A673 (cell line): ENCODE measurements around the gene PRTFDC1. TPM values are rescaled to one million over a fixed set of nuclear protein-coding genes. Genes with fewer than 3 reads are reported as not detected.

Experiments used
- BruUV-seq: library from RNA; stranded (reverse); fragments of 400-500 nt; replicated peaks from 2 replicates; lab custom pipeline; 2021; lab: Mats Ljungman, UMichigan
- CTCF ChIA-PET: fragments of 300-600 bp; sonication (Branson Sonifier 250); formaldehyde crosslinking; loops from one replicate; lab custom pipeline; 2022; ENCODE audit warnings: antibody characterized with exemption; lab: Charles Lee
- POLR2A ChIA-PET: fragments of 300-600 bp; sonication (Branson Sonifier 250); formaldehyde crosslinking; loops from one replicate; lab custom pipeline; 2022; ENCODE audit warnings: antibody characterized with exemption; ENCODE audit not compliant: low non-redundant PET; lab: Charles Lee
- DNase-seq: peaks from one replicate; pipeline ENCODE4 v3.0.0-alpha.2; 2015; ENCODE audit warnings: low spot score
- H3K27ac ChIP-seq: fragments of 200-600 bp; sonication (generic); 2 replicates; pipeline ENCODE4 v1.5.1; 2016; ENCODE audit warnings: mixed run types, low read depth, mild to moderate bottlenecking, mixed read lengths, antibody characterized with exemption, low read length; ENCODE audit not compliant: poor library complexity, severe bottlenecking
- H3K27me3 ChIP-seq: fragments of 200-600 bp; sonication (generic); replicated peaks from 2 replicates; pipeline ENCODE4 v1.6.1; 2017; ENCODE audit warnings: mixed run types, low read depth, mild to moderate bottlenecking, mixed read lengths, antibody characterized with exemption, low read length; ENCODE audit not compliant: insufficient read depth, poor library complexity
- H3K36me3 ChIP-seq: fragments of 200-600 bp; sonication (generic); 2 replicates; pipeline ENCODE4 v1.6.1; 2016; ENCODE audit warnings: mixed run types, mild to moderate bottlenecking, mixed read lengths, antibody characterized with exemption, low read length; ENCODE audit not compliant: insufficient read depth, poor library complexity, severe bottlenecking
- H3K4me1 ChIP-seq: fragments of 200-600 bp; sonication (generic); 2 replicates; pipeline ENCODE4 v1.6.1; 2017; ENCODE audit warnings: mixed run types, mild to moderate bottlenecking, mixed read lengths, antibody characterized with exemption, low read length; ENCODE audit not compliant: insufficient read depth, poor library complexity, severe bottlenecking
- H3K4me3 ChIP-seq: fragments of 200-600 bp; sonication (generic); 2 replicates; pipeline ENCODE4 v1.5.1; 2016; ENCODE audit warnings: low read depth, mixed run types, mild to moderate bottlenecking, mixed read lengths, low read length; ENCODE audit not compliant: poor library complexity, severe bottlenecking
- H3K9me3 ChIP-seq: fragments of 200-600 bp; sonication (generic); 2 replicates; pipeline ENCODE4 v1.6.1; 2016; ENCODE audit warnings: mixed run types, low read depth, mild to moderate bottlenecking, mixed read lengths, antibody characterized with exemption, low read length; ENCODE audit not compliant: poor library complexity, severe bottlenecking
- EZH2 ChIP-seq: fragments of 200-600 bp; sonication (generic); IDR thresholded peaks from 2 replicates; pipeline ENCODE4 v1.6.1; 2017; ENCODE audit warnings: borderline replicate concordance, low read depth, mild to moderate bottlenecking, mixed read lengths, antibody characterized with exemption, low read length; ENCODE audit not compliant: poor library complexity, severe bottlenecking
- intact Hi-C: fragments of 100-400 bp; cut with micrococcal nuclease; formaldehyde crosslinking; loops from one replicate; pipeline ENCODE4 v1.10.0; 2022; ENCODE audit not compliant: unreplicated experiment
- total RNA-seq: library from RNA; stranded (reverse); gene quantifications from 2 replicates; pipeline ENCODE4 v1.2.3, GENCODE V29; 2021
- TF ChIP-seq, protein P1 (sequence below): fragments of 300-800, 200-600 bp; sonication (generic); conservative IDR thresholded peaks from 2 replicates; pipeline ENCODE4 v1.5.1; 2017; ENCODE audit warnings: low read depth, mild to moderate bottlenecking, antibody characterized with exemption, low read length, moderate library complexity, mixed read lengths

The PRTFDC1 gene
- total RNA-seq, 1 experiment from 2014 or later, result 49.8 TPM

DNA sequence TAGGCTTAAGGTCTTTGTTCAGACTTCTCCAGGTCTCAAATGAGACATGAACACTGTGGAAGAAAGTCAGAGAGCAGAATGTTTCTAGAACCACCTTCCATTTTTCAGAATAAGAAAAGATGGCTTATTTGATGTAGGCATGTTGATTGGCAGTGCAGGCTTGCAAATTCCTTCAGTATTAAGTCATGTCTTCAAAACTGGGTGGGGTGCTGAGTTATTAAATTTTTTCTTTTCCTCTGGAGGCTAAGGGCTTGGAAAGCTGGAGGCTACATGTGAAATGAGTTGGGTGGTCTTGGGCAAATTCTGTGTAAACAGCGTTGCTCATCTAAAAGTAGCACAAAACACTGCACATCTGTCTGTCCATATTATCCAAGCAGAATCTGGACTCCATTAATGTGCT lies 62.8 kb downstream of the PRTFDC1 start:
- Histone ChIP-seq H3K27ac (no peak overlapping the region), H3K27me3 (no peaks in the 10 kb centered on the region), H3K9me3 (no peaks in the 10 kb centered on the region), H3K36me3 (no peaks in the 10 kb centered on the region), H3K4me1 (no peaks in the 10 kb centered on the region), H3K4me3 (no peak overlapping the region)
- DNase-seq, result no peak
- intact Hi-C loops, result no loop called here
- BruUV-seq, result no TSS peak
- ChIA-PET POLR2A (no interaction called here), CTCF (no interaction called here)
- no peak for TF ChIP-seq EZH2
- TF ChIP-seq, protein P1, sequence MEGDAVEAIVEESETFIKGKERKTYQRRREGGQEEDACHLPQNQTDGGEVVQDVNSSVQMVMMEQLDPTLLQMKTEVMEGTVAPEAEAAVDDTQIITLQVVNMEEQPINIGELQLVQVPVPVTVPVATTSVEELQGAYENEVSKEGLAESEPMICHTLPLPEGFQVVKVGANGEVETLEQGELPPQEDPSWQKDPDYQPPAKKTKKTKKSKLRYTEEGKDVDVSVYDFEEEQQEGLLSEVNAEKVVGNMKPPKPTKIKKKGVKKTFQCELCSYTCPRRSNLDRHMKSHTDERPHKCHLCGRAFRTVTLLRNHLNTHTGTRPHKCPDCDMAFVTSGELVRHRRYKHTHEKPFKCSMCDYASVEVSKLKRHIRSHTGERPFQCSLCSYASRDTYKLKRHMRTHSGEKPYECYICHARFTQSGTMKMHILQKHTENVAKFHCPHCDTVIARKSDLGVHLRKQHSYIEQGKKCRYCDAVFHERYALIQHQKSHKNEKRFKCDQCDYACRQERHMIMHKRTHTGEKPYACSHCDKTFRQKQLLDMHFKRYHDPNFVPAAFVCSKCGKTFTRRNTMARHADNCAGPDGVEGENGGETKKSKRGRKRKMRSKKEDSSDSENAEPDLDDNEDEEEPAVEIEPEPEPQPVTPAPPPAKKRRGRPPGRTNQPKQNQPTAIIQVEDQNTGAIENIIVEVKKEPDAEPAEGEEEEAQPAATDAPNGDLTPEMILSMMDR, result no peak

DNA sequence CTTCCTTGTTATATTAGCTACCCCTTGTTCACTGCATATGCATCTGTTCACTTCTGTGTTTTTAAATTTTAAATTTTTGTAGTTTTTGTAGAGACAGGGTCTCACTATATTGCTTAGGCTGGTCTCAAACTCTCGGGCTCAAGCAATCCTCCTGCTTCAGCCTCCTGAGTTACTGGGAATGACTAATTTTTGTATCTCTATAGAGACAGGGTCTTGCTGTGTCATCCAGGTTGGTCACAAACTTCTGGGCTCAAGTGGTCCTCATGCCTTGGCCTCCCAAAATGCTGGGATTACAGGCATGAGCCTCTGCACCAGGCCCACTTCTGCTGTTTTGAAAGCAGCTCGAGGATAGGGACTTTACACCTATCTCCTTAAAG lies 64.6 kb downstream of the PRTFDC1 start:
- BruUV-seq, result no TSS peak
- no peaks in the 10 kb centered on the region for H3K27me3 ChIP-seq
- no peaks in the 10 kb centered on the region for H3K4me1 ChIP-seq
- H3K9me3 ChIP-seq, result no peaks in the 10 kb centered on the region
- intact Hi-C loops, result no loop called here
- H3K27ac ChIP-seq, result no peak overlapping the region
- DNase-seq, result no peak
- ChIA-PET CTCF (no interaction called here), POLR2A (no interaction called here)
- no peak overlapping the region for H3K4me3 ChIP-seq
- TF ChIP-seq, protein P1, result no peak
- no peak for TF ChIP-seq EZH2
- H3K36me3 ChIP-seq, result no peaks in the 10 kb centered on the region

DNA sequence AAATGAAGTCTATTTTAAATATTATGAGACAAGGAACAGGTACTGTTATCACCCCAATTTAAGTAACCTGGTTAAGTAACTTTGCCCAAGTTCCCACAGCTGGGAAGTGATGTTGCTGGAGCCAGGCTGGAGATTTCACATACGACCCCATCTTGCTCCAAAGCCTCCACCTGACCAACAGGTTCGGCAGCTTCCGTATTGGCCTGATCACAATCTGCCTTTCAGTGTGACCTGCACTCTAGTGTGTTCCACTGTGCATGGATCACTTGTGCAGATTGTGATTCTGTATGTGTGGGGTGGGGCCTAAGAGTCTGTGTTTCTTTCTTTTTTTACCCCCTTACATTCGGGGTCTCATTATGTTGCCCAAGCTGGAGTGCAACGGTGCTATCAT lies 66.1 kb downstream of the PRTFDC1 start:
- BruUV-seq, result no TSS peak
- ChIA-PET POLR2A (no interaction called here), CTCF (no interaction called here)
- peaks cover 7% of the 10 kb centered on the region for H3K4me1 ChIP-seq
- DNase-seq, result no peak
- H3K36me3 ChIP-seq, result no peaks in the 10 kb centered on the region
- no peaks in the 10 kb centered on the region for H3K9me3 ChIP-seq
- intact Hi-C loops, result no loop called here
- H3K27me3 ChIP-seq, result no peaks in the 10 kb centered on the region
- no peak overlapping the region for H3K27ac ChIP-seq
- TF ChIP-seq, protein P1, result no peak
- no peak overlapping the region for H3K4me3 ChIP-seq
